A172 (cell line): ENCODE data around the gene ZSWIM1. TPM values are rescaled to one million over a fixed set of nuclear protein-coding genes. Genes with fewer than 3 reads are reported as not detected.
"Not testable (repeated sequence)": the region's sequence is repeated elsewhere in the genome, so short reads cannot be mapped to it uniquely, and the experiment has no call there.

Source experiments
- DNase-seq: peaks from one replicate; pipeline ENCODE4 v3.0.0-alpha.2; 2015; ENCODE audit warnings: low spot score
- total RNA-seq: library from RNA; depleted of rRNA; stranded (reverse); fragments of >200 nt; shearing (Covaris generic); gene quantifications from 2 replicates; pipeline ENCODE4 v1.2.3, GENCODE V29; 2014; rRNA removed

The ZSWIM1 gene
- total RNA-seq, 1 experiment from 2014 or later = 10.0 TPM

GRCh38 chr20:45927071-45927878 lies 46.2 kb downstream of the ZSWIM1 start:
- DNase-seq = no peak

GRCh38 chr20:45931680-45932079 lies 50.7 kb downstream of the ZSWIM1 start:
- DNase-seq = not testable (repeated sequence)

GRCh38 chr20:45933266-45934045 lies 52.4 kb downstream of the ZSWIM1 start:
- peak; percentile 88 for DNase-seq

- no peak for DNase-seq
These were observed 53.1 kb downstream of the ZSWIM1 start for GRCh38 chr20:45934046-45934585.

Other genes with a start within 250 kb of the ZSWIM1 start
- gene WFDC9, start 249.9 kb upstream of the ZSWIM1 start, total RNA-seq = not detected in 2 replicates
- gene WFDC11, start 211.0 kb upstream of the ZSWIM1 start, total RNA-seq = not detected in 2 replicates
- gene WFDC13, start 179.2 kb upstream of the ZSWIM1 start, total RNA-seq = not detected in 2 replicates
- 0.98 TPM in 1 of 2 replicates, not detected in the other for gene WFDC10B, start 176.2 kb upstream of the ZSWIM1 start, total RNA-seq
- gene SPINT4, start 158.9 kb upstream of the ZSWIM1 start, total RNA-seq = not detected in 2 replicates
- gene WFDC3, start 89.3 kb upstream of the ZSWIM1 start, total RNA-seq = 3.0 TPM in 1 of 2 replicates, not detected in the other
- gene DNTTIP1, start 89.3 kb upstream of the ZSWIM1 start, total RNA-seq = 43.9 and 59.9 TPM in 2 replicates
- gene UBE2C, start 68.6 kb upstream of the ZSWIM1 start, total RNA-seq = 206 and 210 TPM in 2 replicates
- not detected in 2 replicates for gene TNNC2, start 53.9 kb upstream of the ZSWIM1 start, total RNA-seq
- gene SNX21, start 47.4 kb upstream of the ZSWIM1 start, total RNA-seq = 50.0 and 59.2 TPM in 2 replicates
- 60.9 and 71.1 TPM in 2 replicates for gene ACOT8, start 23.8 kb upstream of the ZSWIM1 start, total RNA-seq
- gene ZSWIM3, start 23.6 kb upstream of the ZSWIM1 start, total RNA-seq = 4.2 and 4.8 TPM in 2 replicates
- 0.21 TPM in 1 of 2 replicates, not detected in the other for gene SPATA25, start 6.4 kb downstream of the ZSWIM1 start, total RNA-seq
- 2.5 and 3.1 TPM in 2 replicates for gene NEURL2, start 10.0 kb downstream of the ZSWIM1 start, total RNA-seq
- gene CTSA, start 10.1 kb downstream of the ZSWIM1 start, total RNA-seq = 114 and 142 TPM in 2 replicates
- 2.1 and 3.9 TPM in 2 replicates for gene PLTP, start 30.9 kb downstream of the ZSWIM1 start, total RNA-seq
- gene PCIF1, start 53.5 kb downstream of the ZSWIM1 start, total RNA-seq = 7.0 and 9.3 TPM in 2 replicates
- gene ZNF335, start 91.0 kb downstream of the ZSWIM1 start, total RNA-seq = 11.3 and 11.5 TPM in 2 replicates
- gene MMP9, start 127.7 kb downstream of the ZSWIM1 start, total RNA-seq = 0.26 and 0.71 TPM in 2 replicates
- gene SLC12A5, start 148.0 kb downstream of the ZSWIM1 start, total RNA-seq = 0.90 and 3.4 TPM in 2 replicates
- 31.2 and 40.3 TPM in 2 replicates for gene NCOA5, start 208.7 kb downstream of the ZSWIM1 start, total RNA-seq
- not detected in 2 replicates for gene CD40, start 237.1 kb downstream of the ZSWIM1 start, total RNA-seq